ENCODE results near the gene DNM3.

DNM3 gene

GRCh38 chr1:171817511-171818265 lies 23.6 kb upstream of the DNM3 start:
- peak; percentile 1 for DNase-seq (ENCODE audit: low read depth)

GRCh38 chr1:171819946-171820345 lies 21.4 kb upstream of the DNM3 start:
- no peak for DNase-seq (ENCODE audit: low read depth)

- no peak for DNase-seq (ENCODE audit: low read depth)
Measured at GRCh38 chr1:171826973-171827372, 14.3 kb upstream of the DNM3 start.

- no peak for DNase-seq (ENCODE audit: low read depth)
Measured at GRCh38 chr1:171828794-171829193, 12.5 kb upstream of the DNM3 start.

GRCh38 chr1:171833091-171833825 lies 8.0 kb upstream of the DNM3 start:
- no peak for DNase-seq (ENCODE audit: low read depth)

GRCh38 chr1:171834821-171835220 lies 6.5 kb upstream of the DNM3 start:
- DNase-seq (ENCODE audit: low read depth), result no peak

GRCh38 chr1:171835891-171836290 lies 5.4 kb upstream of the DNM3 start:
- no peak for DNase-seq (ENCODE audit: low read depth)

GRCh38 chr1:171841931-171842761 lies 848 bp downstream of the DNM3 start:
- no peak for DNase-seq (ENCODE audit: low read depth)

GRCh38 chr1:171844381-171844780 lies 3.1 kb downstream of the DNM3 start:
- no peak for DNase-seq (ENCODE audit: low read depth)

- no peak for DNase-seq (ENCODE audit: low read depth)
Measured at GRCh38 chr1:171845998-171846397, 4.7 kb downstream of the DNM3 start.

- no peak for DNase-seq (ENCODE audit: low read depth)
Measured at GRCh38 chr1:171849245-171849898, 8.1 kb downstream of the DNM3 start.

GRCh38 chr1:171850651-171851350 lies 9.5 kb downstream of the DNM3 start:
- DNase-seq (ENCODE audit: low read depth), result no peak

GRCh38 chr1:171852272-171852671 lies 11.0 kb downstream of the DNM3 start:
- no peak for DNase-seq (ENCODE audit: low read depth)

GRCh38 chr1:171855381-171855780 lies 14.1 kb downstream of the DNM3 start:
- DNase-seq (ENCODE audit: low read depth), result no peak

- no peak for DNase-seq (ENCODE audit: low read depth)
Measured at GRCh38 chr1:171858696-171859095, 17.4 kb downstream of the DNM3 start.

GRCh38 chr1:171860696-171861095 lies 19.4 kb downstream of the DNM3 start:
- DNase-seq (ENCODE audit: low read depth), result no peak

- no peak for DNase-seq (ENCODE audit: low read depth)
Measured at GRCh38 chr1:171863531-171863930, 22.2 kb downstream of the DNM3 start.

GRCh38 chr1:171864308-171864707 lies 23.0 kb downstream of the DNM3 start:
- DNase-seq (ENCODE audit: low read depth), result no peak

- no peak for DNase-seq (ENCODE audit: low read depth)
Measured at GRCh38 chr1:171865106-171865505, 23.8 kb downstream of the DNM3 start.

- DNase-seq (ENCODE audit: low read depth), result no peak
Measured at GRCh38 chr1:171867236-171867635, 25.9 kb downstream of the DNM3 start.

GRCh38 chr1:171868217-171868803 lies 27.0 kb downstream of the DNM3 start:
- DNase-seq (ENCODE audit: low read depth), result no peak

All from activated T-helper 9 cell treated with anti-CD3 and anti-CD28 coated beads, Interleukin-2, amount 50 U/mL, for 16 hours (primary cell).